Psoas muscle (tissue), 8 donors: Measurements from ENCODE around the gene ALKBH2. TPM values are rescaled to one million over a fixed set of nuclear protein-coding genes. Genes with fewer than 3 reads are reported as not detected.
A peak's percentile ranks its signal among the peaks of the same experiment; 100 is the strongest.

Experiments used
- ATAC-seq, 4 donors: fragments of 200-7000 bp; cut with Tn5 transposase; one replicate each; pipeline ENCODE4 v1.9.1; 2020; ENCODE audit warnings: moderate library complexity in 3 of 4, mild to moderate bottlenecking in 2 of 4
- DNase-seq, 2 donors: peaks; one replicate each; pipeline ENCODE4 v3.0.0-alpha.2; 2020
- H3K27ac ChIP-seq: fragments of 200-600 bp; one replicate; pipeline ENCODE4 v1.8.0; 2022
- H3K27me3 ChIP-seq, 3 donors: fragments of 200-600 bp in 1 of 3; one replicate each; pipeline versions ENCODE4 v1.6.1 to v1.8.0; 2013 to 2022; ENCODE audit warnings: low read length in 2 of 3, mild to moderate bottlenecking in 2 of 3, moderate library complexity in 1 of 3; ENCODE audit not compliant: insufficient read depth in 3 of 3
- H3K36me3 ChIP-seq, 2 donors: fragments of 200-600 bp in 1 of 2; one replicate each; pipeline versions ENCODE4 v1.6.1 to v1.8.0; 2013 to 2022; ENCODE audit warnings: low read depth in 1 of 2, mild to moderate bottlenecking in 1 of 2, moderate library complexity in 1 of 2; ENCODE audit not compliant: insufficient read depth in 1 of 2
- H3K4me1 ChIP-seq: fragments of 200-600 bp; one replicate; pipeline ENCODE4 v1.8.0; 2022
- H3K4me3 ChIP-seq: fragments of 200-600 bp; one replicate; pipeline ENCODE4 v1.8.0; 2022; ENCODE audit warnings: mild to moderate bottlenecking
- H3K9me3 ChIP-seq: fragments of 200-600 bp; one replicate; pipeline ENCODE4 v1.8.0; 2022
- CTCF ChIP-seq: fragments of 200-600 bp; IDR thresholded peaks from one replicate; pipeline ENCODE4 v1.8.0; 2022; ENCODE audit warnings: antibody characterized with exemption
- WGBS, 3 donors: extraction: QIAGEN DNeasy Blood & Tissue Kit; methylation state at CpG; one replicate each; pipeline versions ENCODE4 v1.1.6 to v1.1.7; 2013; 5-methylcytosine and 5-hydroxymethylcytosine counted together
- intact Hi-C, 2 donors: fragments of 100-400 bp; cut with DNase I; formaldehyde crosslinking; loops; one replicate each; pipeline versions ENCODE4 v1.11.0 to v1.14.2; 2022
- polyA plus RNA-seq, 3 donors: library from polyadenylated mRNA; stranded (reverse); fragments of 200-250 nt; gene quantifications; one replicate each; pipeline ENCODE4 v1.2.3, GENCODE V29; 2013
- total RNA-seq, 4 donors: library from RNA; stranded (reverse); fragmentation: NEBNext Ultra II Directional in 2 of 4; extraction: Animal tissue kit (Norgen Biotek cat#: 25700) in 2 of 4; gene quantifications; one replicate each; pipeline versions ENCODE4 v1.2.1 to v1.2.4, GENCODE V29; 2021 to 2023
- donor health status: healthy with polysubstance abuse.
- donor health status: DM: no; HTN: no; CAD: no; lungs with moderate emphysema.
- donor health status: Bipolar disorder and iron deficiency.
- donor health status: healthy.
- donor health status: DM: yes; HTN: yes; CAD: no.
- donor health status: DM: no; HTN: no; CAD: no.
- donor health status: DM: no; HTN: no; CAD: no.
- donor health status: DM: yes; HTN: yes; CAD: no.

ALKBH2 gene
- total and polyA plus RNA-seq, 7 donors: 7.3 to 50.4 (median 25.3) TPM

- no peak for TF ChIP-seq CTCF
- DNase-seq (no peak), ATAC-seq (no peak)
- Histone ChIP-seq H3K4me1 (peaks cover 46% of the 10 kb centered on the region), H3K36me3 (peaks cover 0 to 3% of the 10 kb centered on the region in 2 donors), H3K27ac (peak overlapping the region; percentile 97), H3K27me3 (no peaks in the 10 kb centered on the region), H3K9me3 (no peaks in the 10 kb centered on the region), H3K4me3 (peak overlapping the region; percentile 69)
- intact Hi-C loops: no loop called here
- 18 to 31% (median 29%) methylated on average over 12 of the region's 12 CpGs for WGBS, 3 donors
Observed at GRCh38 chr12:109116611-109116949, 23.3 kb upstream of the ALKBH2 start.

- Histone ChIP-seq H3K9me3 (no peaks in the 10 kb centered on the region), H3K27ac (peak within 1 kb of the TSS; percentile 97), H3K36me3 (no peaks in the 10 kb centered on the region), H3K4me1 (peaks cover 42% of the 10 kb centered on the region), H3K4me3 (peak within 1 kb of the TSS; percentile 69), H3K27me3 (no peaks in the 10 kb centered on the region)
- 12 to 15% (median 13%) methylated on average over 14 of the region's 14 CpGs for WGBS, 3 donors
- no peak for TF ChIP-seq CTCF
- ATAC-seq (peak; percentile 78 to 85 (median 82)), DNase-seq (peak; percentile 78 to 94)
- intact Hi-C loops: no loop called here
Observed at GRCh38 chr12:109115758-109116610, 22.7 kb upstream of the ALKBH2 start, which contains the start of gene ACACB. TSS of gene ACACB (plus strand) at chr12:109116587. CDS start at chr12:109139406, 22,819 bp downstream.

- intact Hi-C loops: no loop called here
Observed at GRCh38 chr12:109115404-109115757, 22.1 kb upstream of the ALKBH2 start.

GRCh38 chr12:109114644-109115043 is 21.4 kb upstream of the ALKBH2 start:
- Histone ChIP-seq H3K36me3 (no peaks in the 10 kb centered on the region), H3K4me1 (peaks cover 36% of the 10 kb centered on the region), H3K9me3 (no peaks in the 10 kb centered on the region), H3K4me3 (peak overlapping the region; percentile 69), H3K27ac (peak overlapping the region; percentile 97), H3K27me3 (no peaks in the 10 kb centered on the region)
- intact Hi-C loops: loop anchor here (5.0 kb wide), 3 partner anchors 43 to 273 kb away; no protein-coding TSS in a partner anchor
- no peak for ATAC-seq
- 24 to 30% (median 25%) methylated on average over 2 of the region's 2 CpGs for WGBS, 3 donors
- no peak for DNase-seq
- TF ChIP-seq CTCF: no peak

More at GRCh38 chr12:109115404-109115757, 22.1 kb upstream of the ALKBH2 start:
- H3K27ac ChIP-seq: peak overlapping the region; percentile 97
- TF ChIP-seq CTCF: no peak
- DNase-seq (peak in 1 of 2 donors; percentile 64), ATAC-seq (peak; percentile 38 to 60 (median 46))
- 20 to 35% (median 26%) methylated on average over 3 of the region's 3 CpGs for WGBS, 3 donors
- no peaks in the 10 kb centered on the region for H3K36me3 ChIP-seq
- no peaks in the 10 kb centered on the region for H3K27me3 ChIP-seq
- H3K4me1 ChIP-seq: peaks cover 43% of the 10 kb centered on the region
- H3K9me3 ChIP-seq: no peaks in the 10 kb centered on the region
- H3K4me3 ChIP-seq: peak overlapping the region; percentile 69
